K562 (cell line): Measurements from ENCODE around the gene MAP4K5.
"Not testable (repeated sequence)": the region's sequence is repeated elsewhere in the genome, so short reads cannot be mapped to it uniquely, and the experiment has no call there.

ENCODE experiments used
- CHD1 ChIP-seq: fragments of 200-600 bp; sonication (generic); IDR thresholded peaks from one replicate; pipeline ENCODE4 v1.6.1; 2012; ENCODE audit warnings: mild to moderate bottlenecking, moderate library complexity, low read length, inconsistent platforms
- POLR2AphosphoS2 ChIP-seq: IDR thresholded peaks from 2 replicates; pipeline ENCODE4 v1.6.1; 2012; ENCODE audit warnings: low read length, improper control_type of control experiment
- SRSF3 ChIP-seq: fragments of 200-400 bp; formaldehyde crosslinking; IDR thresholded peaks from 2 replicates; pipeline ENCODE4 v1.6.1; 2016; ENCODE audit warnings: mild to moderate bottlenecking, low read length, moderate library complexity; ENCODE audit not compliant: insufficient read depth

- TF ChIP-seq CHD1, POLR2AphosphoS2, SRSF3: not testable (repeated sequence)
Measured at GRCh38 chr14:50552796-50553195, 20.4 kb upstream of the MAP4K5 start.
